WERI-Rb-1 (cell line): ENCODE measurements around the gene ANKRD42.

ENCODE experiments used
- DNase-seq: peaks from one replicate; pipeline ENCODE4 v3.0.0-alpha.2; 2020
- H3K27ac ChIP-seq: fragments of 250-450 bp; sonication (Bioruptor Pico); 2 replicates; pipeline ENCODE4 v1.5.1; 2020; ENCODE audit warnings: mild to moderate bottlenecking, moderate library complexity
- H3K27me3 ChIP-seq: fragments of 250-450 bp; sonication (Bioruptor Pico); 2 replicates; pipeline ENCODE4 v1.5.1; 2021; ENCODE audit warnings: mild to moderate bottlenecking, low read depth, moderate library complexity; ENCODE audit not compliant: insufficient read depth, severe bottlenecking
- H3K36me3 ChIP-seq: fragments of 250-450 bp; sonication (Bioruptor Pico); 2 replicates; pipeline ENCODE4 v1.5.1; 2020; ENCODE audit warnings: mild to moderate bottlenecking, moderate library complexity
- H3K4me3 ChIP-seq: 2 replicates; pipeline ENCODE4 v1.5.1; 2011; ENCODE audit warnings: low read depth, mild to moderate bottlenecking, control low read depth, low read length
- H3K9me3 ChIP-seq: fragments of 250-450 bp; sonication (Bioruptor Pico); 2 replicates; pipeline ENCODE4 v1.5.1; 2021; ENCODE audit warnings: mild to moderate bottlenecking, moderate library complexity; ENCODE audit not compliant: severe bottlenecking
- CTCF ChIP-seq: IDR thresholded peaks from 2 replicates; pipeline ENCODE4 v1.5.1; 2011; ENCODE audit warnings: low read depth, mild to moderate bottlenecking, control low read depth, inconsistent platforms, low read length

The ANKRD42 gene

GRCh38 chr11:83193315-83194280 lies at the start of gene ANKRD42:
ANKRD42 (plus strand) TSS chr11:83193712; CDS start chr11:83194671, 959 bp downstream.
- peak within 1 kb of the TSS; percentile 64 for H3K27ac ChIP-seq
- no peaks in the 10 kb centered on the region for H3K27me3 ChIP-seq
- TF ChIP-seq CTCF: no peak
- H3K4me3 ChIP-seq: peak within 1 kb of the TSS; percentile 97
- peaks cover 32% of the 10 kb centered on the region for H3K36me3 ChIP-seq
- DNase-seq: peak; percentile 93
- no peaks in the 10 kb centered on the region for H3K9me3 ChIP-seq

GRCh38 chr11:83147895-83148294 lies 45.6 kb upstream of the ANKRD42 start:
- H3K36me3 ChIP-seq: no peaks in the 10 kb centered on the region
- H3K4me3 ChIP-seq: no peak overlapping the region
- H3K9me3 ChIP-seq: no peaks in the 10 kb centered on the region
- no peak overlapping the region for H3K27ac ChIP-seq
- DNase-seq: no peak
- TF ChIP-seq CTCF: no peak
- H3K27me3 ChIP-seq: no peaks in the 10 kb centered on the region

GRCh38 chr11:83150450-83150849 lies 43.1 kb upstream of the ANKRD42 start:
- Histone ChIP-seq H3K9me3 (no peaks in the 10 kb centered on the region), H3K27ac (no peak overlapping the region), H3K27me3 (no peaks in the 10 kb centered on the region), H3K4me3 (no peak overlapping the region), H3K36me3 (no peaks in the 10 kb centered on the region)
- DNase-seq: no peak
- TF ChIP-seq CTCF: no peak

- H3K27me3 ChIP-seq: no peaks in the 10 kb centered on the region
- H3K36me3 ChIP-seq: no peaks in the 10 kb centered on the region
- H3K4me3 ChIP-seq: no peak overlapping the region
- no peak overlapping the region for H3K27ac ChIP-seq
- no peak for DNase-seq
- H3K9me3 ChIP-seq: no peaks in the 10 kb centered on the region
- no peak for TF ChIP-seq CTCF
Observed at GRCh38 chr11:83151274-83151977, 42.1 kb upstream of the ANKRD42 start.

GRCh38 chr11:83152264-83152663 lies 41.2 kb upstream of the ANKRD42 start:
- Histone ChIP-seq H3K27me3 (no peaks in the 10 kb centered on the region), H3K9me3 (no peaks in the 10 kb centered on the region), H3K27ac (no peak overlapping the region), H3K4me3 (no peak overlapping the region), H3K36me3 (peaks cover 2% of the 10 kb centered on the region; the same call in 1 of the 2 replicates)
- no peak for TF ChIP-seq CTCF
- no peak for DNase-seq
